ENCODE data around the gene JPH4.
"Not testable (repeated sequence)": the region's sequence is repeated elsewhere in the genome, so short reads cannot be mapped to it uniquely, and the experiment has no call there.

The JPH4 gene

GRCh38 chr14:23609001-23609400 is 30.4 kb upstream of the JPH4 start:
- no peak for DNase-seq (ENCODE audit: low spot score)

DNA sequence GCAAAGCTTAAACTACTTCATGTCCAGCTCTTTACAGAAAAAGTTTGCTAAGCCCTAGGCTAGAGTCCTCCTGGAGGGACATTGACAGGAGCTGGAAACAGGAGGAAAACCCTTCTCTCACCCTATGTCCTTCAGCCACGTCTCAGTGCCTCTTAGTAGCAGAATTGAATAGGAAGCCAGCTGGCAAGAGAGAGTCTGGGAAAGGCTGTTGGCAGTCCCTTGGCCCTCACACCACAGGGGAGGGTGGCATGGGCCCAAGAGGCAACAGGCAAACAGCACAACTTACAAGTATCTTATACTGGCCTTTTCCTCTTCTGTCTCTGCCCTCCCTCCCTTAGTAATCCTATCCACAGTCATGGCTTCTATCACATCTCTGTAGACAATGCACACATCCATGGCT is 29.9 kb upstream of the JPH4 start:
- DNase-seq (ENCODE audit: low spot score): no peak

- DNase-seq (ENCODE audit: low spot score): no peak
Observed at GRCh38 chr14:23605931-23606585, 27.5 kb upstream of the JPH4 start.

- DNase-seq (ENCODE audit: low spot score): no peak
Observed at GRCh38 chr14:23604675-23605170, 26.1 kb upstream of the JPH4 start.

GRCh38 chr14:23604148-23604547 is 25.6 kb upstream of the JPH4 start:
- DNase-seq (ENCODE audit: low spot score): no peak

DNA sequence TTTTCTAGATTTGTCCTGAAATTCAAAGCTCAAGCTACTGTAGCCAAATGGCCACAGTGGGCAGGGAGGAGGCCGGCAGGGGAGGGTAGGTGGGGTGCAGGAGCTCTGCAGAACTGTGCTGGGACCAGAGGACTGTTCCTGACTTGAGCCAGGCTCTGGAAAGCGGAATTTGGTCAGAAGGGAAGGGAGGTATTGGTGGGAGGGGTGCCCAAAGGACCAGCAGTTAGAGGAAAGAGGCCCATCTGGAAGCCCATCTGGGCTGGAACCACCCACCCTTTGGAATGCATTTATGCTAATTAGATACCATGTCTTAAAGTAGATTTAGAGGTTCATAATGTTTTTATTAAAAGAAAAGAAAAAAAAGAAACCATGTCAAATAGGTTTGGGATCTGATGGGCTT is 24.5 kb upstream of the JPH4 start:
- no peak for DNase-seq (ENCODE audit: low spot score)

DNA sequence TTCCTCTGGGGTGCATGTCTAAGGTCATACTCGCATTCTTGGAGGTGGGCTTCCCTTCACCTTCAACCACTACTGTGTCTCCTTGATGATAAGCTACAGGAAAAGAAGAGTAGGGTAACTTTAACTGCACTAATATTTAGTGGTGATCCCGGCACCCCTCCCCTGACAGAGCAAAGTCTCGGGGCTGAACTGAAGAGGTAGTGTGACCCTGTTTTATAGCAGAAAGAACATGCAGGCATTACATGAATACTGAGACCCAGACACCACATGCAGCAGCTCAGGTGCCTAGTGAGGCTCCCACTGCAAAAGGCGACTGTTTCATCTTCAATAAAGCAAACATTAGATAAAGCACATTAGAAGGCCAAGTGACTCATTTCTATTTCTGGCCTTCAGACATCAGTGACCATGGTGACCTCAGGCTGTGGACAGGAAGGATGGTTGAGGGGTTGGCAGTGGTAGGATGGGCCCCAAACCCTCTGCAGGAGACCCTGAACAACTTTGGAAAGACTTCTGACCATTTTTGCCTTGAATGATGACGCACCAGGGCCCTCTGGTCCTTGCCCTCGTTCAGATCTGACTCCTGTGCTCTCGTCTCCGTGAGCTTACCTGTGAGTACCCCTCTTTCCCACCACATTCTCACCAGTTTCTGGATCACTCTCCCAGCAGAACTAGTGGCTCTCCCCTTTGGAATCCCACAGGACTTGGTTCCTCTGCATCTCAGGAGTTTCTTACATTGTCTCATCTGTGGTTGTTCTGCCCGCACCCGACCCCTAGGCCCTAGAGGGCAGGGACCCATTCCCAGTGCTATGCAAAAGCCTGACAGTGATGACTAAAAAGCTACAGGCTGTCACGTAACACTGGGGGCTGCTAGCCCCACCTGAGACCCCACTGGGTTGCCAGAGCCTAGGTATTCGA is 23.8 kb upstream of the JPH4 start:
- DNase-seq (ENCODE audit: low spot score): no peak

DNA sequence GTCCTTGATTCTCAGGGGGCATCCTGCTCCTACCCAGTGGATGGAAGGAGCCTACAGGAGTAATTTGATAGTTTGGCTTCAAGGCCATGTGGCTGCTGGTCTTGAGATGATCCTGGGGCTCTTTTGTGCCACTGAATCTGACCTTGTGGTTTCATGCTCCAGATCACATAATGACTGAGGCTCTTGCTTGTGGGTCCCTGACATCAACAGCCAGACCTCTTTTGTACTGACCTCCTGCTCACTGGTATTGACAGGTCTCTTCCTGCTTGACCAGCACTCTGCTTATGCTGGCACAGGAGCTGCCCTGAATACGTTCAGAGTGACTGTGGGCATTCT is 23.2 kb upstream of the JPH4 start:
- DNase-seq (ENCODE audit: low spot score): no peak

GRCh38 chr14:23601424-23601823 is 22.8 kb upstream of the JPH4 start:
- DNase-seq (ENCODE audit: low spot score): no peak

GRCh38 chr14:23600806-23601205 is 22.2 kb upstream of the JPH4 start:
- DNase-seq (ENCODE audit: low spot score): no peak

- DNase-seq (ENCODE audit: low spot score): no peak
Observed at GRCh38 chr14:23600322-23600707, 21.7 kb upstream of the JPH4 start.

- DNase-seq (ENCODE audit: low spot score): not testable (repeated sequence)
Observed at GRCh38 chr14:23594191-23594590, 15.6 kb upstream of the JPH4 start.

DNA sequence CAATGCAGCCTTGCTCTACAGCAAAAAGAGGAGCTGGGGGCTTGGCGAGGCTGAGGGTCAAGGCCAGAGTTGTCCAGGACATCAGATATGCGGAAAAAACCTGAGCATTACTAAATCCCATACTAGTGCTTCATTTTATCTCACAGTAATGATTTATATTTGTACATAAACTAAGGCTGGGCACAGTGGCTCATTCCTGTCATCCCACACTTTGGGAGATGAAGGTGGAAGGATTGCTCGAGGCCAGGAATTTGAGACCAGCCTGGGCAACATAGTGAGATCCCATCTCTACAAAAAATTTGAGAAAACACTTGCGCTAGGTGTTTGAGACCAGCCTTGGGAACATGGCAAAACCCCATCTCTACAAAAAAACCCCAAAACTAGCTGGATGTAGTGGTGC is 11.6 kb upstream of the JPH4 start:
- no peak for DNase-seq (ENCODE audit: low spot score)

DNA sequence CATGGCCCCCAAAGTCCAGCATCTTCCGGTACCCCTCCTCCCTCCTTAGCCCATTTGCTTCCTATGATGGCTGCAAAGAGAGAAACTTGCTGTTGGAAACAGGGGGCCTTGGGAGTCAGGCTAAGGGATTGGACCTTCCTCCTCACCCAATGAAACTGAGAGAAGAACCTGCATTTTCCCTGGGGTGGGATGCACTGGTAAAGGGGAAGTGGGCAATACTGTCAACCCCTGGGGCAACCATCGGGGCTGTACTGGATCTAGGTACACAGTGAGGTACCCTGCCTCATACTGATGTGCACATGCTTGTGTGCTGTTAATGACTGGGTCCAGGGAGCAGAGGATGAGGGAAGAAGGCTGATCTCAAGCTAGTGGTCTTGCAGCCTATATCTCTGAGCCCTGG is 11.0 kb upstream of the JPH4 start:
- DNase-seq (ENCODE audit: low spot score): no peak

GRCh38 chr14:23588884-23589598 is 10.5 kb upstream of the JPH4 start:
- peak; percentile 40 for DNase-seq (ENCODE audit: low spot score)

DNA sequence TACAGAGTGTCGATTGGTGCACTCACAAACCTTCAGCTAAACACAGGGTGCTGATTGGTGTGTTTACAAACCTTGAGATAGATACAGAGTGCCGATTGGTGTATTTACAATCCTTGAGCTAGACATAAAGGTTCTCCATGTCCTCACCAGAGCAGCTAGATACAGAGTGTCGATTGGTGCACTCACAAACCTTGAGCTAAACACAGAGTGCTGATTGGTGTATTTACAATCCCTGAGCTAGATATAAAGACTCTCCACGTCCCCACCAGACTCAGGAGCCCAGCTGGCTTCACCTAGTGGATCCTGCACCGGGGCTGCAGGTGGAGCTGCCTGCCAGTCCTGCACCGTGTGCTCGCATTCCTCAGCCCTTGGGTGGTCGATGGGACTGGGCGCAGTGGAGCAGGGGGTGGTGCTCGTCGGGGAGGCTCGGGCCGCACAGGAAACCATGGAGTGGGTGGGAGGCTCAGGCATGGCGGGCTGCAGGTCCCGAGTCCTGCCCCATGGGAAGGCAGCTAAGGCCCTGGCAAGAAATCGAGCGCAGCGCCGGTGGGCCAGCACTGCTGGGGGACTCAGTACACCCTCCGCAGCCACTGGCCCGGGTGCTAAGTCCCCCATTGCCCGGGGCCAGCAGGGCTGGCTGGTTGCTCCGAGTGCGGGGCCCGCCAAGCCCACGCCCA is 6.1 kb upstream of the JPH4 start:
- not testable (repeated sequence) for DNase-seq (ENCODE audit: low spot score)

- DNase-seq (ENCODE audit: low spot score): not testable (repeated sequence)
Observed at GRCh38 chr14:23583761-23584526, 5.4 kb upstream of the JPH4 start.

GRCh38 chr14:23582906-23583760 is 4.5 kb upstream of the JPH4 start:
- DNase-seq (ENCODE audit: low spot score): no peak

GRCh38 chr14:23580948-23581281 is 2.3 kb upstream of the JPH4 start:
- DNase-seq (ENCODE audit: low spot score): no peak

DNA sequence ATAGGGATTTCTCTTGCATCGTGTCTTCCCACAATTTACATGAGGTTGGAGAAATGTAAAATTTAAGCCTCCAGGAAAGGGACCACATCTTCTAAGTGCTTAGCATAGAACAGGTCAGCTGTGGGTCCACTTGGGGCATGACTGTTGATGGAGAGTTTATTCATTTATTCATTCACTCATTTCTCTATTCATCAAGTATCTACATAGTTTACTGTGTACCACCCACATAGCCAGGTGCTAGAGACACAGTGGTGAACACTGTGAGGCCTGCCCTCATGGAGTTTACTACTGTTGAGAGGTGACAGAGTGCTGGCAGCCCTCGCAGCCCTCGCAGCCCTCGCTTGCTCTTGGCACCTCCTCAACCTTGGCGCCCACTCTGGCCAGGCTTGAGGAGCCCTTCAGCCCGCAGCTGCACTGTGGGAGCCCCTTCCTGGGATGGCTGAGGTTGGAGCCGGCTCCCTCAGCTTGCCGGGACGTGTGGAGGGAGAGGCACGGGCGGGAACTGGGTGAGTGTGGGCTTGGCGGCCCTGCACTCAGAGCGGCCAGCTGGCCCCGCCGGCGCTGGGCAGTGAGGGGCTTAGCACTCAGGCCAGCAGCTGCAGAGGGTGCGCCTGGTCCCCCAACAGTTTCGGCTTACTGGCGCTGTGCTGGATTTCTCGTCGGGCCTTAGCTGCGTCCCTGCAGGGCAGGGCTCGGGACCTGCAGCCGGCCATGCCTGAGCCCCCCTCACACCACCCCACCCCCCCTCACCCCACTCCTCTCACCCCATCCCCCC is 1.7 kb upstream of the JPH4 start:
- DNase-seq (ENCODE audit: low spot score): no peak

All from hematopoietic multipotent progenitor cell treated with erythropoietin and hydrocortisone succinate and interleukin-3 and kit ligand, for 17 days (in vitro differentiated cells).